ENCODE results near the gene ZFYVE16. TPM values are rescaled to one million over a fixed set of nuclear protein-coding genes. Genes with fewer than 3 reads are reported as not detected.

ZFYVE16 gene
- total and polyA plus RNA-seq, 10 of the 15 experiments (the other 5 are each of a cell fraction or from before 2014, with no cell fraction given) = 2.9 to 11.2 (median 7.8) TPM

DNA sequence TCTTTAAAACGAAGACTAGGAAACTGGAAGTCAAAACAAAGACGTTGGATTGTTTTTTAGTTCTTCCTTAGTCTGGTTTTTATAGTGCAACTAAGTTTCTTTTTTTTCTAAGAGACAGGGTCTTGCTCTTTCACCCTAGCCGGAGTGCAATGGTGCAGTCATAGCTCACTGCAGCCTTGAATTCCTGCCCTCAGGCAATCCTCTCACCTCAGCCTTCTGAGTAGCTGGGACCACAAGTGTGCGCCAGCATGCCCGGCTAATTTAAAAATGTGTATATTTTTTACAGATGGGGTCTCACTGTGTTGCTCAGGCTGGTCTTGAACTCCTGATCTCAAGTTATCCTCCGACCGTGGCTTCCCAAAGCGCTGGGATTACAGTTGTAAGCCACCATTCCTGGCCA, 27.6 kb downstream of the ZFYVE16 start:
- ATAC-seq = no peak
- no peaks in the 10 kb centered on the region for H3K79me2 ChIP-seq (ENCODE audit: control insufficient read depth, insufficient read depth, low read length)
- ChIA-PET POLR2A (no interaction called here), RAD21 (ENCODE audit: unreplicated experiment) (no interaction called here), CTCF (interaction anchor here (1.0 kb wide), 1 partner anchor 17 kb away, joined by 3 read pairs; no protein-coding TSS in a partner anchor), SMC1A (ENCODE audit: uncharacterized antibody, unreplicated experiment) (no interaction called here)
- over 99% methylated on average over 8 of the region's 8 CpGs for WGBS (ENCODE audit: insufficient coverage, insufficient replicate concordance, low lambda C conversion rate, missing lambda C conversion rate)
- no peaks in the 10 kb centered on the region; the same call in 2 of the 3 replicates for H3K9me3 ChIP-seq (replicated peaks; ENCODE audit: control insufficient read depth, insufficient read depth, low read length)
- H3K27me3 ChIP-seq (replicated peaks in 1 of 2; ENCODE audit: control insufficient read depth in 2 of 2, insufficient read depth in 2 of 2, low read length in 1 of 2) = no peaks in the 10 kb centered on the region
- in situ Hi-C loops (cut with MboI) = no loop called here
- H4K20me1 ChIP-seq (ENCODE audit: control insufficient read depth, insufficient read depth) = no peaks in the 10 kb centered on the region
- BruUV-seq (replicated peaks) = no TSS peak
- H3K4me2 ChIP-seq (ENCODE audit: control insufficient read depth, insufficient read depth) = no peak overlapping the region
- FAIRE-seq = no peak
- H2AFZ ChIP-seq (ENCODE audit: control insufficient read depth, low read depth, low read length) = no peak overlapping the region
- H3K9ac ChIP-seq (ENCODE audit: control insufficient read depth, insufficient read depth, low read length) = no peak overlapping the region
- no peak for DNase-seq (ENCODE audit: low read depth, low spot score)
- H3K36me3 ChIP-seq (ENCODE audit: control insufficient read depth in 2 of 2, insufficient read depth in 2 of 2, low read length in 1 of 2) = peaks cover 0 to 5% of the 10 kb centered on the region in 2 experiments; a peak in 3 of 4 replicates
- H3K27ac ChIP-seq (ENCODE audit: control insufficient read depth, insufficient read depth) = no peak overlapping the region
- no peaks in the 10 kb centered on the region; the same call in 1 of the 2 replicates for H3K4me1 ChIP-seq (ENCODE audit: control insufficient read depth, insufficient read depth, low read length)
- intact Hi-C loops (cut with micrococcal nuclease; ENCODE audit: unreplicated experiment) = no loop called here
- H3K4me3 ChIP-seq = no peak overlapping the region
- TF ChIP-seq MYB (IDR thresholded peaks at IDR 0.05; ENCODE audit: borderline replicate concordance, low read depth, low read length) (no peak), KAT2A (conservative IDR thresholded peaks at IDR 0.05; ENCODE audit: control insufficient read depth, low read depth, low read length) (no peak), SMC3 (IDR thresholded peaks at IDR 0.05; ENCODE audit: borderline replicate concordance, low read length) (no peak), SMARCA5 (IDR thresholded peaks at IDR 0.05) (no peak), STAT3 (IDR thresholded peaks at IDR 0.05; ENCODE audit: low read depth, low read length) (no peak), SUPT20H (IDR thresholded peaks at IDR 0.05; ENCODE audit: borderline replicate concordance, control insufficient read depth, low read depth, low read length) (no peak), NR2F1 (conservative IDR thresholded peaks at IDR 0.05) (no peak), GABPA (IDR thresholded peaks at IDR 0.05; ENCODE audit: low read depth) (no peak), ZBED1 (IDR thresholded peaks at IDR 0.05; ENCODE audit: borderline replicate concordance) (no peak), BACH1 (IDR thresholded peaks at IDR 0.05; ENCODE audit: borderline replicate concordance) (no peak), SIX5 (IDR thresholded peaks at IDR 0.05; ENCODE audit: low read depth, low read length, severe bottlenecking) (no peak)
- TF ChIP-seq, protein P1, sequence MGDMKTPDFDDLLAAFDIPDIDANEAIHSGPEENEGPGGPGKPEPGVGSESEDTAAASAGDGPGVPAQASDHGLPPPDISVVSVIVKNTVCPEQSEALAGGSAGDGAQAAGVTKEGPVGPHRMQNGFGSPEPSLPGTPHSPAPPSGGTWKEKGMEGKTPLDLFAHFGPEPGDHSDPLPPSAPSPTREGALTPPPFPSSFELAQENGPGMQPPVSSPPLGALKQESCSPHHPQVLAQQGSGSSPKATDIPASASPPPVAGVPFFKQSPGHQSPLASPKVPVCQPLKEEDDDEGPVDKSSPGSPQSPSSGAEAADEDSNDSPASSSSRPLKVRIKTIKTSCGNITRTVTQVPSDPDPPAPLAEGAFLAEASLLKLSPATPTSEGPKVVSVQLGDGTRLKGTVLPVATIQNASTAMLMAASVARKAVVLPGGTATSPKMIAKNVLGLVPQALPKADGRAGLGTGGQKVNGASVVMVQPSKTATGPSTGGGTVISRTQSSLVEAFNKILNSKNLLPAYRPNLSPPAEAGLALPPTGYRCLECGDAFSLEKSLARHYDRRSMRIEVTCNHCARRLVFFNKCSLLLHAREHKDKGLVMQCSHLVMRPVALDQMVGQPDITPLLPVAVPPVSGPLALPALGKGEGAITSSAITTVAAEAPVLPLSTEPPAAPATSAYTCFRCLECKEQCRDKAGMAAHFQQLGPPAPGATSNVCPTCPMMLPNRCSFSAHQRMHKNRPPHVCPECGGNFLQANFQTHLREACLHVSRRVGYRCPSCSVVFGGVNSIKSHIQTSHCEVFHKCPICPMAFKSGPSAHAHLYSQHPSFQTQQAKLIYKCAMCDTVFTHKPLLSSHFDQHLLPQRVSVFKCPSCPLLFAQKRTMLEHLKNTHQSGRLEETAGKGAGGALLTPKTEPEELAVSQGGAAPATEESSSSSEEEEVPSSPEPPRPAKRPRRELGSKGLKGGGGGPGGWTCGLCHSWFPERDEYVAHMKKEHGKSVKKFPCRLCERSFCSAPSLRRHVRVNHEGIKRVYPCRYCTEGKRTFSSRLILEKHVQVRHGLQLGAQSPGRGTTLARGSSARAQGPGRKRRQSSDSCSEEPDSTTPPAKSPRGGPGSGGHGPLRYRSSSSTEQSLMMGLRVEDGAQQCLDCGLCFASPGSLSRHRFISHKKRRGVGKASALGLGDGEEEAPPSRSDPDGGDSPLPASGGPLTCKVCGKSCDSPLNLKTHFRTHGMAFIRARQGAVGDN (IDR thresholded peaks at IDR 0.05) = no peak
- TF ChIP-seq, protein P2, sequence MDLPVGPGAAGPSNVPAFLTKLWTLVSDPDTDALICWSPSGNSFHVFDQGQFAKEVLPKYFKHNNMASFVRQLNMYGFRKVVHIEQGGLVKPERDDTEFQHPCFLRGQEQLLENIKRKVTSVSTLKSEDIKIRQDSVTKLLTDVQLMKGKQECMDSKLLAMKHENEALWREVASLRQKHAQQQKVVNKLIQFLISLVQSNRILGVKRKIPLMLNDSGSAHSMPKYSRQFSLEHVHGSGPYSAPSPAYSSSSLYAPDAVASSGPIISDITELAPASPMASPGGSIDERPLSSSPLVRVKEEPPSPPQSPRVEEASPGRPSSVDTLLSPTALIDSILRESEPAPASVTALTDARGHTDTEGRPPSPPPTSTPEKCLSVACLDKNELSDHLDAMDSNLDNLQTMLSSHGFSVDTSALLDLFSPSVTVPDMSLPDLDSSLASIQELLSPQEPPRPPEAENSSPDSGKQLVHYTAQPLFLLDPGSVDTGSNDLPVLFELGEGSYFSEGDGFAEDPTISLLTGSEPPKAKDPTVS (IDR thresholded peaks at IDR 0.05; ENCODE audit: low read depth, low read length) = no peak
- TF ChIP-seq, protein P3, sequence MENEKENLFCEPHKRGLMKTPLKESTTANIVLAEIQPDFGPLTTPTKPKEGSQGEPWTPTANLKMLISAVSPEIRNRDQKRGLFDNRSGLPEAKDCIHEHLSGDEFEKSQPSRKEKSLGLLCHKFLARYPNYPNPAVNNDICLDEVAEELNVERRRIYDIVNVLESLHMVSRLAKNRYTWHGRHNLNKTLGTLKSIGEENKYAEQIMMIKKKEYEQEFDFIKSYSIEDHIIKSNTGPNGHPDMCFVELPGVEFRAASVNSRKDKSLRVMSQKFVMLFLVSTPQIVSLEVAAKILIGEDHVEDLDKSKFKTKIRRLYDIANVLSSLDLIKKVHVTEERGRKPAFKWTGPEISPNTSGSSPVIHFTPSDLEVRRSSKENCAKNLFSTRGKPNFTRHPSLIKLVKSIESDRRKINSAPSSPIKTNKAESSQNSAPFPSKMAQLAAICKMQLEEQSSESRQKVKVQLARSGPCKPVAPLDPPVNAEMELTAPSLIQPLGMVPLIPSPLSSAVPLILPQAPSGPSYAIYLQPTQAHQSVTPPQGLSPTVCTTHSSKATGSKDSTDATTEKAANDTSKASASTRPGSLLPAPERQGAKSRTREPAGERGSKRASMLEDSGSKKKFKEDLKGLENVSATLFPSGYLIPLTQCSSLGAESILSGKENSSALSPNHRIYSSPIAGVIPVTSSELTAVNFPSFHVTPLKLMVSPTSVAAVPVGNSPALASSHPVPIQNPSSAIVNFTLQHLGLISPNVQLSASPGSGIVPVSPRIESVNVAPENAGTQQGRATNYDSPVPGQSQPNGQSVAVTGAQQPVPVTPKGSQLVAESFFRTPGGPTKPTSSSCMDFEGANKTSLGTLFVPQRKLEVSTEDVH (IDR thresholded peaks at IDR 0.05; ENCODE audit: low read depth, partially characterized antibody) = no peak
